Glomerular endothelial cell (primary cell): Measurements from ENCODE around the gene AGMAT. TPM values are rescaled to one million over a fixed set of nuclear protein-coding genes. Genes with fewer than 3 reads are reported as not detected.
"Not testable (repeated sequence)": the region's sequence is repeated elsewhere in the genome, so short reads cannot be mapped to it uniquely, and the experiment has no call there.

Experiments used
- DNase-seq: peaks from one replicate; pipeline ENCODE4 v3.0.0-alpha.2; 2011; ENCODE audit warnings: low read depth, low spot score; ENCODE audit errors: extremely low read depth
- total RNA-seq: library from RNA; depleted of rRNA; stranded (reverse); fragments of >200 nt; gene quantifications from 2 replicates; pipeline ENCODE4 v1.2.3, GENCODE V29; 2015

AGMAT gene
- total RNA-seq, 1 donor from 2014 or later = 0.35 TPM

DNA sequence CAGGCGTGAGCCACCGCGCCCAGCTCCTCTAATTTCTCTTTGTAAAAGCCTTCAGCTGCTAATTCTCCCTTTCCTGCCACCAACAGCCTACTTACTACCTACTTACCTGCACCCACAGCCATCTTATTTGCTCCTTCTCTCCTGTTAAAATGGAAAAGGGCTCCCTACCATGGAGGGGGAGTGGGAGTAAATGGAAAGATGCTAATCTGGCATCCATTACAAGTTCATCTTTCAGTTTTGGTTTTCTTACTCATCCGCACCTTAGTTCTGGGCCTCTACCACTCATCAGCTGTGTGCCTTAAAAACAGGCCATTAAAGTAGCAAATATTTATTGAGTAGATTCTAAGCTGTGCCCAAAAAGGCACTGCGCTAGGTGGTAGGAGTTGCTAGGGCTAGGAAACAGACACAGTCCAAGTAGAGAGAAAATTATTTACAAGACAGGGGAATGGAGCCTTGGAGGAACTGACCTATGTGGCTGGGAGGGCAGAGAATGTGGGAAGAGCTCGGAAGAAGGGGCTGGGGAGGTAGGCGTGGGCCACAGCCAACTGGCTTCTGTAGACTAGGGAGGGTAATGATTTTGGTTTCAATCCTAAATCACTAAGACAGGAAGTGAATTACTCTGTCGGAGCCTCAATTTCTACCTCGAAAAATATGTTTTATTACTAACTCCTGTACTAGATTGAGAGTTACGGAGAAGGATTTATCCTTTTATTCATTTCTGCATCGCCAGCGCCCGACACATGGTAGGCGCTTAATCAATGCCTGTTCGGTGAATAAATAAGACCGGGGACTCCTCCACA lies 31.7 kb upstream of the AGMAT start:
- DNase-seq = no peak

DNA sequence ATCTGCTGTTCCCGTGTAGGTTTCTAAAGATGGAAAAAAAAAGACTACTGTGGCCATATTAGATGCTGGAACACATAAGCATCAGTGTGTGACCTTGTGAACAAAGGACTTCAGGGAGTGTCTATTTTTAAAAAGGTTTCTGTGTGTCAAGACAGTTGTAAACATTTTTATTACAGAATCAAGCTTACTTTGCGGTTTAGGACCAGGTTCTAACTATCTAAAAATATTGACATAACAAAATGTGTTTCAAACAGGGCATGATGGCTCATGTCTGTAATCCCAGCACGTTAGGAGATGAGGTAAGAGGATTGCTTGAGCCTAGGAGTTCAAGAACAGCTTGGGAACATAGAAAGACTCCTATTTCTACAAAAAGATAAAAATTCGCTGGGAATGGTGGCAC lies 25.3 kb upstream of the AGMAT start:
- DNase-seq = no peak

DNA sequence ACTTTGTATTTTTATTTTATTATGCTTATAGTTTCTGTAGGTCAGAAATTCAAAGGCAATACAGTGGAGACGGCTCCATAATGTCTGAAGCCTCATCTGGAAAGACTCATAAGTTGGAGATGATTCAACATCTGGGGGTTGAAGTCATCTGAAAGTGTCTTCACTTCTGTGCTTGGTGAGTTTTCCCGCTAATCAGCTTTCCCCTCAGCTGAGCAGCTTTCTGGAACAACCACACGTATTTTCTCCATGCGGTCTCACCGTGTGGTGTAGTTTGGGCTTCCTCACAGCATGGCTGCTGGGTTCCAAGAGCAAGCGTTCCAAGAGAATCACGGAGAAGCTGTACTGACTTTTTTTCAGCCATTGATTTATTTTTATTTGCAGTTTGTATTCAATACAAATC lies 24.8 kb upstream of the AGMAT start:
- DNase-seq = no peak

DNA sequence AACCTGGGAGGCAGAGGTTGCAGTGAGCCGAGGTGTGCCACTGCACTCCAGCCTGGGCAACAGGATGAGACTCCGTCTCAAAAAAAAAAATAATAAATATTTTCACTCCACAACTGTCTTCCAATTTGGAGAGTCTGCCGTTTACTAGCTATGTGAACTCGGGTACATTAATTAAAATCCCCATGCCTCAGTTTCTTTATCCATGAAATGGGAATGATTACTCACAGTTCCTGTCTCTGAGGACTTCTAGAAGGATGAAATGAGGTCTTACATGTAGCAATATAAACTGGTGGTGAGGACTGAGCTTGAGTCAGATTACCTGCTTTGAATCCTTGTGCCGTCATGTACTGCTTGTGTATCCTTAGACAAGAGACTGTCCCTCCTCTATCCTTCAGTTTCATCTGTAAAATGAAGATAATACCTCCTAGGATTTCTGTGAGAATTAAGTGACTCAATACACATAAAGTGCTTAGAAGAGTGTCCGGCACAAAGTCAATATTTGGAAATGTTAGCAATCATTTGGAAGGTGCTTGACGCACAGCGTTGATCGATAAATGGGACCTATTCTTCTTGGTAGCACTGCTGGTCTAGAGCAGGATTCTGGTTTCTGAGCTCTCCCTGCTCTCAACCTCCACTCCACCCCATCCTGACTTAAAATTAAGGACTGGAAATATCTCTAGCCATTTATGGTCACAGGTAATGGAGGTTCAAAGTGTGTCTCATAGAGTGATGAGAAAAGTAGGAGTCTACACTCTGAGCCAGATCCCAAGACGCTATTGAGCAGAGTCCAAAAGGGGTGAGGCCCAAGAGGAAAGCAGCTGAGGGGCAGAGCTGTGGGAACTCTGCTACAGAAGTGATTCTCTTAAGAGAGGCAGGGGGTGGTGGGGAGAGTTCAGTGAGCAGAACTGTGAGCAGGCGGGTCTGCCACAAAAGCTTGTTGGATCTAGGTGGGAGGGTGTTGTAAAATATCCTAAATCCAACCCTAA lies 20.8 kb upstream of the AGMAT start:
- no peak for DNase-seq

DNA sequence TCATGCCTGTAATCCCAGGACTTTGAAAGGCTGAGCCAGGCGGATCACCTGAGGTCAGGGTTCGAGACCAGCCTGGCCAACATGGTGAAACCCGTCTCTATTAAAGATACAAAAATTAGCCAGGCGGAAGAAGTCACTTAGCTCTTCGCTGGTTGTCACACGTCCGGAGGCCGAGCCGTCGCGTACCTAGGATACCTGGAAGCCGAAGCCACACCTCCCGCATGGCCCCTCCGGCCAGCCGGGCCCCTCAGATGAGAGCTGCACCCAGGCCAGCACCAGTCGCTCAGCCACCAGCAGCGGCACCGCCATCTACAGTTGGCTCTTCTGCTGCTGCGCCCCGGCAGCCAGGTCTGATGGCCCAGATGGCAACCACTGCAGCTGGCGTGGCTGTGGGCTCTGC lies 19.5 kb upstream of the AGMAT start:
- DNase-seq = not testable (repeated sequence)

DNA sequence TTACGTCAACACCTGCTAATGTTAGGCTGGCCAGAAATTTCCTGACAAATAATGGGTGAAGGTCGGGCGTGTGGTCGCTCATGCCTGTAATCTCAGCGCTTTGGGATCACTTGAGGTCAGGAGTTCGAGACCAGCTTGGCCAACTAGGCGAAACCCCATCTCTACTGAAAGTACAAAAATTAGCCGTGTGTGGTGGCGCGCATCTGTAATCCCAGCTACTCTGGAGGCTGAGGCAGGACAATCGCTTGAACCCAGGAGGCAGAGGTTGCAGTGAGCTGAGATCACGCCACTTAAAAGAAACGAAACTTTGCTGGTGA lies 19.1 kb upstream of the AGMAT start:
- not testable (repeated sequence) for DNase-seq

DNA sequence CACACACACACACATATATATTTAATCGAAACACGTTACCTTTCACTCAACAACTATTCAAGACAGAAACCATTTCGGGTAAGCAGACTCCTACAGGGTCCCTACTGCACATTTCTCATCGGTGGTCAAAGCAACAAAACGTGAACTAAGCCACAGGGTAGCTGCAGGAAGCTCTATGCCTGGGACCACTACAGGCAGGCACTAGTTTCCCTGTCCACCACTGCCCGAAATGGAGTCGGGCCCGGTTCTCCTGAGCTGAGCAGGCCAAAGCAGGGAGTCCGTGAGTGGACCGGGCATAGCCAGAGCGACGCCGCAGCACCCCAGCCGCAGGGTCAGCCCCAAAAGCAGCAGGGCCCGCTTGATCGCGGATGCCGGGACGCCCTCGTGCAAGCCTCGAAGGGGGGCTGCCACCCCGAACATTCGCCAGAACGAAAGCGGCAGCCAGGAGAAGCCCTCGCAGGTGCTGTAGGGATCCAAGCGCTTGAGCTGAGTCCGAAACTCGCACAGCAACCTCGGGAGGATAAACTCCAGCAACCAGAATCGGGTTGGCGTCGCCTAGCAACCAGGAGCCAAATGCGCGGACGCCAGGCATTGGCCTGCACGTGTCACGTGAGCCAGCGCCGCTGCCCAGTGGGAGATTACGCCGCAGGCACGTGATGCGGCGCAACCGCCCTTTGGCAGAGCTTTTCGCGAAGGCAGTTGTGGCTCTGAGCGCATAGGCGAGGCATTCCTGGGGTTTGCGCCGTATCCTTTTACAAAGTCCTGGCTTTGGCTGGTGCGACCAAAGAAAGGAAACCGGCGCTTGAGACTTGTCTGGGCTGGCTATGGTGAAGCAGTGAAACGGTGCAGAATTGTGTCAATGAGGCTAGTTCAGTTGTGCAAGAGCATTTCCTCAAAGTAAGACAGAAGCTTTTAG lies 18.5 kb upstream of the AGMAT start:
- peak; percentile 63 for DNase-seq

DNA sequence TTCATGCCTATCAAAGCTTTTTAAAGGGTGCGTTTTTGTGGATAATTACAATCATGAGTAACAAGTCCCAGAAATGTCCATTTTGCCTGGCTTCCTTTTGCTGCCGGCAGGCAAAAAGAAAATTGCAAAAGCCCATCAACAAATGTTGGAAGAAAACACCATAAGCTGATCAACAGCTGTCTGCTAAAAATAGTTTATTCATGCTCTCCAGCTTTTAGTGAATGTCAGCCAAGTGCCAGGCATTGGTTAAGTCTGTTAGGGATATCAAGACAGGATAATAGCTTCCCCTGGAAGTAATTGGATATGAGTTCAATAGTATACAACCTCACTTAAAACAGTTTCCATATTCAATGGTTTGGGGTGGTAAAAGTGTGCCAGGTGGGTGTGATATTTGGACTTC lies 13.6 kb upstream of the AGMAT start:
- no peak for DNase-seq

DNA sequence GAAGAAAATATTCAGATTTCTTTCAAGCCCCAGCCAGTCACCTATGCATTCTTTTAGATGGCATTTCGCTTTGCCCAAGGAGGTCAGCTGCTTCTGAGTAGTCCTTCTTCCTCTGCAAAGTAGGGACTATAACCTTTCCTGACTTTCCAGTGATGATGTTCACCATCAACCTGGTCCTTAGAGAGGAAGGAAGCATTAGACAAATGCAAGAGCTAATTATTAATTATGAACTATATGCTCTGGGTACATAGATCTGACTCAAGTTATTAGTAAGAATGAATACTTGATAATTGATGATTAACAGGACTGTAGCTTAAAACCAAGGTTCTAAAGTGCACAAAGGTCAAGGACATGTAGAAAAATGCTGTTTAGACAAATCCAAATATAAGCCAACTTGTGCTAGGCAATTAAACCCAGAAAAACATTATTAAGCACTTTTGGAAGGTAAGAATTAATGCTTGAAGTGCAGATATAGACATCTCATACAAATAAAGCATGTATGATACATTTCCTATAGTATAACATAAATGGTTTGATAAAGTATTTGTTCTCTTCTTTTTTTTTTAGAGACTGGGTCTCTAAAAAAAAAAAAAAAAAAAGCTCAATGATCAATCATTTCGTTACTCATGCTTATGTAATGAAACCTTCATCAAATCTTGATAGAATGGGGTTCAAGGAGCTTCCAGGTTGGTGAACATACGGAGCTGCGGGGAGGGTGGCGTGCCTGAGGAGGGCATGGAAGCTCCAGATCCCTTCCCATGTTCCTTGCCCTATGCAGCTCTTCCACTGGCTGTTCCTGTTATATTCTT lies 11.2 kb upstream of the AGMAT start:
- DNase-seq = no peak

DNA sequence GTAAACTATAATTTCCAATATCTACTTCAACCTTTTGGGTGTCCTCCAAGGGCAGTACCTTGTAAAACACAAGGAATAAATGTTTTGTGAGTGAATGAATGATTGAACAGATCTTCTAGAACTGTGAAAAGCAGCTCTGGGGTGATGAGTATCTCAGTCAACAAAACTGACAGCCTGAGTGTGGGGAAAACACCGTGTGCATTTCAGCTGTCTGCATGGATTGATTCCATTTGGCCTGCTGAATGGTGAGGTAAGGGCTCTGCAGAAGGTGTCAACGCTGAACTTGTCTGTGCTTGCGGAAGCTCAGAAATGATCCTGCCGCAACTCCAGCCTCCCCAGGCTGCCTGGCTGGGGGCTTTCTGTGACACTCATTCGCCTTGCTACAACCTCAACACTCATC lies 7.4 kb upstream of the AGMAT start:
- DNase-seq = no peak

DNA sequence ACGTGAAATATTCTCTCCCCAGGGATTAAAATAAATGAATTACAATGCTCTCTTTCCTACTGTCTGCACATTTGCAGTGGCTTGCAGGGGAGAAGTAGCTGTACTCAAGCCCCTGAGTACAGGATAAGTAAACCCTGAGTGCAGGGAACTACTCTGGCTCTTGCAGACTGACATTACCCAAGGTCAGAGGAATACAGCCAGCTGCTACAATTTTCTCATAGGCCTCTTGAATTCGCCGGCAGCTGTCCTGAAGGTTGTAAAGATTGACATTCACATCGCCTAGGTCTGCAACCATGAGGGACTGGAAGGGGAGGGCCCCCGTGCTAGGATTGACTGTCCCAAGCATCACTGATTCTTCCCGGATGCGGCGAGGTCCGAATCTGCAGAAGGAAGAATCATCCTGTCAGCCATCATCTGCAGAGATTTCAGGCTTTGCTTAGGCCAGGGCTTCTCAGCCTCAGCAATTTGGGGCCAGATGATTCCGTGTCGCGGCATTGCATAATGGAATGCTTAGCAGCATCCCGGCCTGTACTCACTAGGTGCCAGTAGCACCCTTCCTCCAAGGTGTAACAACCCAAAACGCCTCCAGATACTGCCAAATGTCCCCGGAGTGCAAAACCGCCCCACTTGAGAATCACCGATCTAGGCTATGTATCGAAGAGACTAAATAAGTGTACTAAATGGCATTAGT lies 1.7 kb downstream of the AGMAT start:
- DNase-seq = no peak

DNA sequence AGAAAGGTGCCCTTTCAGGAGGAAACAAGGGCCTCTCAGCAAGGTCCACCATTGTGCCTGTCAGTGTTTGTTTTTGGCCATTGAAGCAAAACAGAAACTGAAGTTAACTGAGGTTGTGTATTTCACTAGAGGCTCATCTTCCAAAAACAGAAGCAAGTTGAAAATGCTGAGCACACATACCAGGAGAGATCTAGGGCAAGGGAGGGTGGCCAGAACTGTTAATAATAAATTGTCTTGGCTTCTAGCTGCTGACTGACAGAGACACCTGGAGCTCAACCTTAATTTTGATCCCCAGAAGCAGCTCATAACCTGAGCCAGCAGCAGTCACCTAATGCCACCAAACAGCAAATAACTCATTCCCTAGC lies 5.2 kb downstream of the AGMAT start:
- DNase-seq = no peak

DNA sequence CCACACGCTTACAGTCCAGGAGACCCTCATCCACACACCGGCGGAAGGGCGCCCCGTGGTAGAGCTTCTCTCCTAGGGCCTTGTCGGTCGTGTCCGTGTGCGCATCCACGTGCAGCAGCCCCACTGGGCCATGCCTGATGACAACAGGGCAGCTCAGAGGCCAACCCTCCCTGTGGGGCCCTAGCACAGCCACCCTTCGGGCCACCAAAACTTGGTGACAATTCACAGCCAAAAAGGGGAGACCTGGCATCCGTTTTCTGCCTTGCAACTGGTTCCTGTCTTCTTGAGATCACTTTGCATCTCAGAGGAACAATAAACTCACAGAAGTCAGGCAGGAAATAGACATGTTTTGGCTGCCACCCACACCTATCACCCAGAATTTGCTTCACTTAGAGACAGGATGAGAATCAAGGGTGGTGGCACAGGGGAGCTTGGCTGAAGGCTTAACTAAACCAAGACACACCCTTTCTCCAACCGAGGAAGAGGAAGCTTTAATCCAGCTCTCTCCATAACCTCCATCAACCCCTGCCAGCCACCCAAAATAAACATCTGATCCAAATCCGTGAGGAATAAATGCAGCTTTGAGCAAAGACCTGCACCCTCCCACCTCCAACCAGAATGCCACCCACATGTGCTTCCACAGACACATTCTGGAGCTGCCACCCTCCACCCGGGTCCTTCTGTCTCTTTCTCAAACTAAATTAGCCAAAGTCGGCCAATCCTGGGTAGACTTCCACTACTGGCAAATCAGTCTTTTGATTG lies 5.7 kb downstream of the AGMAT start:
- DNase-seq = no peak

DNA sequence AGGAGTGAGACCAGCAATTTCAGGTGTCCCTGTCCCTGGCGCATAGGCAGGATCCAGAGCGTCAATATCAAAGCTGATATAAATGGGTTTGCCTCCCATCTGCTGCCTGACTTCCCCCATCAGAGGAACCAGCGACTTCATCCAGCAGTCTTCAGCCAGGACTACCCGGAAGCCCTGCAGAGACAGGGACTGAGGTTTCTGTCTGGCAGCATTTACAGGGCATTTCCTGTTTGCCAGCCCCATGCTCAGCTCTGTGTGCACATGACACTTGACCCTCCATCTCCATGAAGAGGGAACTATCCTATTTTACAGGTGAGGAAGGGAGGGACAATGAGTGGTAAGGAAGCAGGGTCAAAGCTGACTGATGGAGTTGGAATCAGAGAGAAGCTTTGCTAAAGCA lies 7.2 kb downstream of the AGMAT start:
- DNase-seq = no peak

DNA sequence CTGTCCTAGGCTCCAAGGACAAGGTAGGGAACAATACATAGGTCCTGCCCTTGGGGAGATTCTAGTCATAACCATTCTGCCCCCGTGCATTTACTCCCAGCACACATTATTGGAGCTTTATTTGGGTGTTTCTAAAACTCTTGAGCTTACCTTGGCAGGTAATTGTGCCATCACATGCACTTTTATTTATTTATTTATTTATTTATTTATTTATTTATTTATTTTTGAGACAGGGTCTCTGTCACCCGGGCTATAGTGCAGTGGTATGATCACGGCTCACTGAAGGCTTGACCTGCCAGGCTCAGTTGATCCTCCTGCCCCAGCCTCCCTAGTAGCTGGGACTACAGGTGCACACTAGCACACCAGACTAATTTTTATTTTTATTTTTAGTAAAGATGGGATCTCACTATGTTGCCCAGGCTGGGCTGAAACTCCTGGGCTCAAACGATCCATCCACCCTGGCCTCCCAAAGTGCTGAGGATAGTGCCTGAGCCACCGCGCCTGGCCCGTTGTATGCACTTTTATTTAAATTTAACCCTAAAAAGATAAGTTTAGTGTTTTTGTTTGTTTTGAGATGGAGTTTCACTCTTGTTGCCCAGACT lies 9.2 kb downstream of the AGMAT start:
- DNase-seq = no peak

DNA sequence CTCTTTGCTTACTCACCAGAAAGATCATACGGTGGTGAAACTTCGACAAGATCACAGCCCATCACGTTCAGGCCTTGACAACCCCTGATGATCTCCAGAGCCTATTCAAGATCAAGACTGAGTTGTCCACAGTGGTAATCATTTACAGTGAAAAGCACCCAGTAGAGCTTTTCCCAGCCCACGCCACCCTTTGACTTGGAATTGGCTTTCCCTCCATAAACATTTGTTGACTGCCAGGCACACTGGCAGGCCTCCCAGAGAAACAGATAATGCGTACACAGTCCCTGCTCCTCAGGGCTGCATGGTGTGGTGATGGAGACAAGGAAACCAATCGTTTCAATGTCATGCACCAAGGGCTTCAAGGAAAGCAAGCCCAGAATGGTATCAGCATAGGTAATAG lies 10.1 kb downstream of the AGMAT start:
- DNase-seq = no peak

DNA sequence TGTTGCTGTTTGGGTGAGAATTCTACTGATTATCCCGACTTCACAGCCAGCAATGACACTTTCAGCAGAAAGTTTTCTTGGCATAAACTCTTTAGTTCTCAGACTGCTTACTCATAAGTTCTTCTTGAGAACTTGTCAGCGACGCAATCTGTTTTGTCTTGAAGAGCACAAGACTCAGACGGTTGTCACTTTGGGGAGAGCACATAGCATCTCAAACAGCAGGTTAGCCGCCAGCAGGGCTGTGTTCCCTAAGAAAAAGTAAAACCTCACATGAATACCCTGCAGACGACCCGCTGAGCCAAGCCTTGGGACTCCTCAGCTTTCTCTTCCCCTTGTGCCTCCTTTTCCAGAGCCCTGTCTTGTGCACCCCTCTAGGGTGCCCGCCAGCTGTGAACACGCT lies 11.4 kb downstream of the AGMAT start:
- DNase-seq = no peak

DNA sequence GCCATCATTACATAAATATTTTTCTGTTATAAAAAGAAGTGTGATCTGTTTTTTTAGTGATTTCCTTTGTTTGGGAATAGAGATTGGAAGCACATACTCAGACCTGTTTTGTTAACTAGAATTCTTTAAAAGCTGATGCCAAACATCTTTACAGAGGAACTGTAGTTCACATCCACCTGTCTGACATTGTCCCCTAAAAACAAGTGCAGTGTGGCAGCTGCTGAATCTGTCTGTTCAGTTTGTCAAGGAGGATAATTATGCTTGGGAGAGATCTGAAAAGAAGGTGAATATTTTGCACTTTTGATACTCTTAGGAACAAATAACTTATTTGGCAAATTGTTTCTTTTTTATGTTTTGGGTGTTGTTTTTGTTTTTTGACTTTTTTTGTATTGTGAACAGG lies 13.6 kb downstream of the AGMAT start:
- no peak for DNase-seq

DNA sequence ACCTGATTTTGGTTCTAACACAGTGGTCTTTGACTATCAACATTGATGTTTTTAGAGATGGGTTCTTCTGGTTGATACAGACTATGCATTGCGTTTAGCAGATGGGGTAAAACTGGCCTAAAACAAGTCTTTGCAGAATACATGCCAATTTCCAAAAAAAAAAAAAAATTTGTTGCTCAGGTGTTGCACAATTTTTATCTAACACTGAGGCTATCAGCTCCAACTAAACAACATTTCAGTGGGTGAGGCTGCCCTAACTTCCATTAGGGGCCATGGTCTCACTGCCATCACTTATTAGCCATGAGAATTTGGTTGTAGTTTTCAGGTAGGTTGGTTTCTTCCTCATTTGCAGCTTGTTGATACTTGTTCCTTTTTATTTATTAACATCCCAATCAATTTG lies 14.0 kb downstream of the AGMAT start:
- no peak for DNase-seq
